NCI-H2107 (cell line): ENCODE data around the gene HNRNPDL.
A peak's percentile ranks its signal among the peaks of the same experiment; 100 is the strongest.
"Not testable (repeated sequence)": the region's sequence is repeated elsewhere in the genome, so short reads cannot be mapped to it uniquely, and the experiment has no call there.

Source experiments
- DNase-seq: peaks from one replicate; lab custom pipeline; 2025; lab: John Stamatoyannopoulos, UW

The HNRNPDL gene

DNA sequence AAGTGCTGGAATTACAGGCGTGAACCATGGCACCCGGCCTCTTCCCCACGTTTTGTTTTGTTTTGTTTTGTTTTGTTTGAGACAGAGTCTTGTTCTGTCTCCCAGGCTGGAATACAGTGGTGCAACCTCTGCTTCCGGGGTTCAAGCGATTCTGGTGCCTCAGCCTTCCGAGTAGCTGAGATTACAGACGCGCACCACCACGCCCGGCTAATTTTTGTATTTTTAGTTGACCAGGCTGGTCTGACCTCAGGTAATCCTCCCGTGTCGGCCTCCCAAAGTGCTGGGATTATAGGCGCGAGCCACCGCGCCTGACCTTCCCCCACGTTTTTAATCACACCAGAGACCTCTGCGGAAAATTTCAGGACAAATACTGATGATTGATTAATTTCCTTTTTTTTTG is 2.3 kb upstream of the HNRNPDL start:
- no peak for DNase-seq

DNA sequence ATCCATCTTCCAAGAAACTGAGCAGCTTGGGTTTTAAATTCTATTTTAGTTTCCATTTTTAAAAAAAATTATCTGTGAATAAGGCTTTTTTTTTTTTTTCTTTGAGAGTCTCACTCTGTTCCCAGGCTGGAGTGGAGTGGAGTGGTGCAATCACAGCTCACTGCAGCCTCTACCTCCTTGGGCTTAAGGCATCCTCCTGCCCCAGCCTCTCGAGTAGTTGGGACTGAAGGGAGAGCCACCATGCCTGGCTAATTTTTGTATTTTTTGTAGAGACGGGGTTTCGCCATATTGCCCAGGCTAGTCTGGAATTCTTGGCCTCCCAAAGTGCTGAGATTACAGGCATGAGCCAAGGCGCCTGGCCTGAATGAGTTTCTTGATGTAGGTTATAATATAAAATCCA is 1.6 kb upstream of the HNRNPDL start:
- DNase-seq = no peak

DNA sequence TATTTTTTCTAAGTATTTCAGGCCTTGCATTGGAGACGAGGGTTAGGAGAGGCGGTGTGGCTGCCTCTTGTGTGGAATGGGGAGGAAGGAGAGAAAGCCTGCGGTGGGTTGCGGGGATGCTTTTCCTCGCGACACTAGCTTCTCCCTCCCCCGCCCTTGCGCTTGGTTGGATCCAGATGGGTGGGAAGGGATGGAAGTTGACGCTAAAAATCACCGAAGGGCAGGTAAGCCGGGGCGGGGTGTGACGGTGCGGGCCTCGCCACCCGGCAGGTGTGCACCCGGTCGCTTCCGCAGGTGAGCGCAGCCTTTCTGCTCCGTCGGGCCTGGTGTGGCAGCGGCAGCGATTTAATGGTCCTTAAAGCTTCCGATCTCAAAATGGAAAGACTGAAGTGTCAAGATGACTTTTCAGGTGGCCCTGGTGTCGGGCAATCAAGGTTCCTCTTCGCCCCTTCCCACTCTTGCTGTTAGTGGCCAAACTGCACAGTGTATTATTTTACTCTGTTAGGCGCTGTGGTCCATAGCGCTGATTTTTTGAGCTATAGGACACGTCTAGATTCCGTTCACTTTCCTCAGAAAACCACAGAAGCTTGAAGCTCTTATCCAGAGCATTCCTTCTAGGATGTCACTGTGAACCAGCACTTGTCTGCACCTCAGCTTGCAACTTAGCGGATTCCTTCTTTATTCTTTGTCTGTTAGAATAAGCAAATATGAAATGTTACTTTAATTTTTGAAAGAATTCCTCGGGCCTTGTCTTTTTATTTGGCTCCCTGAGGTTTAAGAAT is 893 bp upstream of the HNRNPDL start:
- DNase-seq = no peak

DNA sequence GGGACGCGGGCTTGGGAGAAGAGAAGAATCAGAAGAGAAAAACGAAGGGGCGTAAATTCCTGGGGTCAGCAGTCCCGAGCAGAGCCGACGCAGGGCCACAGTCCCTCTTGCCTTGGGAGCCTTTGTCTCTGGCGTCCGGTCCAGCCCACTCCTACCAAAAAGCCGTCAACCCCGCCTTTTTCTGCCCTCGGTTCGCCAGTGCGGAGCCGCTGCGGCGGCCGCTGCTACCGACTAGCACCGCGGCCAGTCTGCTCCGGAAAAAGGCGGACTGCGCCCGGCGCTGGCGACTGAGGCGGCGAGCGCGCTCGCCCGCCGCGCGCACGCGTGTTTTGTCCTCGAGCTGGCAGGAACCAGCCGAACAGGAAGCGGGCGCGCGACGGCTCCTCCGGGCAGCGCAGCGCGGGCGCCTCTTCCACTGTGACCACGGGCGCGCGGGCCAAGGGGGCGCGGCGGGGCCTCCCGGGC is 502 bp downstream of the HNRNPDL start:
- DNase-seq = no peak

DNA sequence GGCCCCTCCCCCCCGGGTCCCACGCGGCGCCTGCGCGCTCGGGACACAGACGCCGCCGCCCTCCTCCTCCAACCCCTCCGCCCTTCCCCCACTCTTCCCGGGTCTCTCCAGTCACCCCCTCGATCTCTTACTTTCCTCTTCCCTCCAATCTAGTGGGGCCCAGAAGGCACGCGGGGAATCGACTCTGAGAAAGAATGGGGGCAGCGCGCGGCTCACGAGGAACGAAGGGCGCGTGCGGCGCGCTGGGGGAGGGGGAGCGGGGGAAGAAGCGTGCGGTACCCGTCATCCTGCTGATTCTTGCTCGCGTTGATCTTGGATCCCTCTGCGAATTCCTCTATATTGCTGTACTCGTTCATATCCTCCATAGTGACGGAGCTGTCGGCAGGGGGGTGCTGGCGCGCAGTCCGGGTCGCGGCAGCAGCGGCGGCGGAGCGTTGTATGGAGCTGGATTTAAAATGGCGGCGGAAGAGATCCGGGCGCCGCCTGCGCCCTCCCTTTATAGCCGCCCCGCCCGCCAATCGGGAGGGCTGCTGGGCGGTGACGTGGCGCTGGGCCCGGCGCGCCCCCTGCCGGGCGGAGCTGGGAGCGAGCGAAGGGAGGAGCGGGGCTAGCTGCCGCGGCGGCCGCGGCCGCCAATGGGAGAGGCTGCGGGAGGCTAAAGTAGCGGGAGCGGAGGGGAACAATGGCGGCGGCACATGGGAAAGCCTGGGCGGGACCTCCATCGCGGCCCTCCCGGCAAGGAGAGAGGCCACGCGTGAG is 1.1 kb downstream of the HNRNPDL start:
- DNase-seq = peak; percentile 52

DNA sequence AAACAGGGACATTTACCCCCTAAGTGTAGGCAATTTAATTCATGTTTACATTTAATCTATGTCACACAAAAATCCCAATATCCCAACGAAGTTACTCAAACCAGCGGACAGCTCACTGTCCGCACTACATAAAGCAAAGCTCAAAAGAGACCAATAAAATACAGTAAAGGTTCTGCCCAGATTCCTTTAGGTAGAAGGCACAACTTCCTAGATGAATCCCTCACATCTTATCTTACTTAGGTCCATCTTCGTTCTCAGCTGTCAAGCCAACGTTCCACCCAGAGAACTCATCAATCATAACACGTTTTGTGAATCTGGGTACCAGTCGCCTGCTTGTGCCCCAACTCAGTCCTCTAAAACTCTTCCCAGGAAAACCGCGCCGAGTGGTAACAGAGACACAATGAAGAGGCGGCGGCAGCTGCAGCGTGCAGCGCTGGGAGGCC is 1.7 kb downstream of the HNRNPDL start:
- DNase-seq = peak; percentile 23

DNA sequence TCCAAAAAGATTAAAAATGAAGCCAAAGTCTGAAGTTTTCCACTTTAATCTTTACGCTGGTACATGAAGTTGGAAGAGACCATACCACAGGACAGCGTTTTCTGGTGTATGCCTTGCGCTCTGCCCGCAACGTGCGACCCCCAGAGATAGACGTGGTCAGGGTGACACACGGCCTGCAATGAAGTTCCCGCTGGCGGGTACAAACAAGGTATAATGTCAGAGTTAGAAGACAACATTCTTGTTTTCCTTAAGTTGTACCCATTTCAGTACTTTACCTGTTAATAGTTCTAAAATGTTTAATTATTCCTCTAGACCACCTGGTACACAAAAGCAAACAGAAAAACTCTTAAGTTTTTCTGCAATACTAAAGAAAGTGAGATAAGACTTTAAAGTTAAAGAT is 4.8 kb downstream of the HNRNPDL start:
- no peak for DNase-seq

DNA sequence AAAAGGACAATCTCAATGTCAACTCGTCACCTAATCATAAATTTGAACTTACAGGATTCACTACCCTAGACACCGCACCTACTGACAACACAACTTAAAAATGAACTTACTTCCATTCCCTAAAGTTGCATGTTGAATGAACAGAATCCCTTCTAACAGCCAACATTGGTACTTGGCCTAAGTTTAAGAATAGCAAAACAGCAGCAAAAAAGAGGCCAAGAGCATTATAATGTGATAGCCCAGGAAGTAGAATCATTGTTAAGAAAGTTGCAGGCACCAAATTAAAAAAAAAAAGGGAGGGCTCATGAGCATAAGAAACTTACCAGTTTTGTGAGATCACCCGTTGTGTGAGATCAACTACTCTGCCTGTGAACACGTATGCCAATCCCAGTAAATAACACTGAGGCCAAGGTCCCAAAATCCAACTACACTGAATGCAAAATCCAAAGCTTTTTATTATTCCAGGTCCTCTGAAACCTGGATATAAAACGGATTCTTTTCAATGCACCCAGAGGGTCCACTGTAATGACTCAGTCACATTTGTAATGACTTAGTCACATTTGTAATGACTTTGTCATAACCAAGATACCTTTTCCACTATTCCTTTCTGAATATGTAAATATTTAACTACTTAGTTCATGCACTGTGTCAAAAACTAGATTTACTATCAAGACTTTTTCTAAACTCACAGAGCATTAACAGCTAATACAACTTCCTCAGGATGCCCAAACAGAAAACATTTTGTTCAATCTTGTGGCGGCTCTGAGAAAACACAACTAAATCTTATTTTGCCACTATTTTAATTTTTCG is 6.8 kb downstream of the HNRNPDL start:
- DNase-seq = no peak

DNA sequence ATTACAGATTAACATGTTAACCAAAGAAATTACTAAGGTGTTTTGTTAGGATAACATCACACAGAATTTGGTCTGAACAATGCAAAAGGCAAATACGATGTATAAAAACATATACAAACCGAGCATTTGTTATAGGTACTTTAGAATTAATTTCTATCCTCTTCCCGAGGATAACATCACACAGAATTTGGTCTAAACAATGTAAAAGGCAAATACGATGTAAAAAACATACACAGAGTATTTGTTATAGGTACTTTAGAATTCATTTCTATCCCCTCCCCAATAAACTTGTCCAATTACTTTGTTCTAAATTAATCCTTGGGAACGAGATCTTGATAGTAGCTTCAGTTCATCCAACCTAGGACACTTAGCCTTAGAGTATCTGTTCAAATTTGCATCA is 7.6 kb downstream of the HNRNPDL start:
- no peak for DNase-seq

DNA sequence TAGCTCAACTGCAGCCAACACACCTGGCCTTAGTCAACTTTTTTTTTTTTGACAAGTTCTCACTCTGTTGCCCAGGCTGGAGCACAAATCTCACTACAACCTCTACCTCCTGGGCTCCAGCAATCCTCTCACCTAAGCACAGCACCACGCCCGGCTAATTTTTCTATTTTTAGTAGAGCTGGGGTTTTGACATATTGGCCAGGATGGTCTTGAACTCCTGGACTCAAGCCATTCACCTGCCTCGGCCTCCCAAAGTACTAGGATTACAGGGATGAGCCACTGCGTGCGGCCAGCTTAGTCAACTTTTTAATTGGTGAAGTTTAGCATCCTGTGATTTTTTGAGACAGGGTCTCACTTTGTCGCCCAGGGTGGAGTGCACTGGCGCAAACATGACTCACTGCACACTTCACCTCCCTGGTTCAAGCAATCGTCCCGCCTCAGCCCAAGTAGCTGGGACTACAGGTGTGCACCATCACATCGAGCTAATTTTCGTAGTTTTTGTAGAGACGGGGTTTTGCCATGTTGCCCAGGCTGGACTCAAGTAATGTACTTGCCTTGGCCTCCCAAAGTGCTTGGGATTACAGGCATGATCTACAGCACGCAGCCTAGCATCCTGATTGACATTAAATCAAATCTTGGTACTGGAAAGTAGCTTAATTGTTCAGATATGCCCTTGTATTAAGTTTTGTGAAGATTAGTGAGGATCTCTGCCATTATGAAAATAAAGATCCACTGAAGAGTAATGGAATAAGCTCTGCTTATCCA is 8.3 kb downstream of the HNRNPDL start:
- no peak for DNase-seq

DNA sequence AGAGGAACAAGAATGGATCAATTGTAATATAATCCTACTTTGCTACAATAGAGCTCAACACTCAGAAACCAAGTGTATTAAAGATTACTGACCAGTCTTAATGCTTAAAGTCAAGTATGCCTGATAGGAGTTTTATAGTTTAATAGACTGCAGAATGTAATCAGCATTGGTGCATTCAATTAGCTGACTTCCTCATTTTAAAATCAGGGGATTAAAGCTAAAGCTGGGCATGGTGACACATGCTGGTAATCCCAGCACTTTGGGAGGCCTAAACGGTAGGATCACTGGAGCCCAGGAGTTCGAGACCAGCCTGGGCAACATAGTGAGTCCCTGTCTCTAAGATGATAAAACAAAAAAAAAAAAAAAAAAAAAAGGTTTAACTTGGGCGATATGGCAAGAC is 10.8 kb downstream of the HNRNPDL start:
- no peak for DNase-seq

DNA sequence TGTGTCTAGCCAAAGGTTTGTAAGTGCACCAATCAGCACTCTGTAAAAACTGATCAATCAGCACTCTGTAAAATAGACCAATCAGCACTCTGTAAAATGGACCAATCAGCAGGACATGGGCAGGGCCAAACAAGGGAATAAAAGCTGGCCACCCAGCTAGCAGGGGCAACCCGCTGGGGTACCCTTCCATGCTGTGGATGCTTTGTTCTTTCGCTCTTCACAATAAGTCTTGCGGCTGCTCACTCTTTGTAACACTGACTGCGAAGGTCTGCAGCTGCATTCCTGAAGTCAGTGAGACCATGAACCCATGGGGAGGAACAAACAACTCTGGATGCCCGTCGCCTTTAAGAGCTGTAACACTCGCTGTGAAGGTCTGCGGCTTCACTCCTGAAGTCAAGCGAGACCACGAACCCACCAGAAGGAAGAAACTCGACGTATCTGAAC is 14.3 kb downstream of the HNRNPDL start:
- no peak for DNase-seq

DNA sequence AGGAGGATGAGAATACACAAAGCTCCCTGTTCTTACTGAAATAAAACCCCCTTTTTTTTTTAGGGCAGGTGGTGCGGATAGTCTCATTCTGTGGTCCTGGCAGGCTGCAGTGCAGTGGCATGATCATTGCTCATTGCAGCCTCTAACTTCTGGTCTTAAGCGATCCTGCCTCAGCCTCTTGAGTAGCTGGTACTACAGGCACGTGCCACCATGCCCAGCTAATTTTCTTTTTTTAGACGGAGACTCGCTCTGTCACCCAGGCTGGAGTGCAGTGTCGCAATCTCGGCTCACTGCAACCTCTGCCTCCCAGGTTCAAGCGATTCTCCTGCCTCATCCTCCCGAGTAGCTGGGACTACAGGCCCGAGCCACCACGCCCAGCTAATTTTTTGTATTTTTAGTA is 15.2 kb downstream of the HNRNPDL start:
- not testable (repeated sequence) for DNase-seq

DNA sequence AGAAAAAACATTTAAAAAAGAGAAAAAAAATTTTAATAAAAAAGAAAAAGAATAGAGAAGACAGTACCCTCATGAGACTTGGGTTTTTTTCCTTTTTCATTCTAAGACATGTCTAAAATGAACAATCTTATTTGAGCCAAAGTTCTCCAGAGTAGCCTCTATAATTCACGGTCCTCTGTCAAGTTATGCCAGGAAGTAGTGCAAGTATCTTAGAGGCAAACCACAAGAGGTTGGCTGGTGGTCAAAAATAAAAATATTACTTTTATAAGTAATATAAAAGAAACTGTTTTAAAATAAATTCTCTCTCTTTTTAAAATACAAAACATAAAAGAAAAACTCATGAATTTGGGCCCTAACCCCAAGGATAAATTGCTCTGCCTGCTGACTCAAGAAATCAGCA is 26.5 kb downstream of the HNRNPDL start:
- no peak for DNase-seq

DNA sequence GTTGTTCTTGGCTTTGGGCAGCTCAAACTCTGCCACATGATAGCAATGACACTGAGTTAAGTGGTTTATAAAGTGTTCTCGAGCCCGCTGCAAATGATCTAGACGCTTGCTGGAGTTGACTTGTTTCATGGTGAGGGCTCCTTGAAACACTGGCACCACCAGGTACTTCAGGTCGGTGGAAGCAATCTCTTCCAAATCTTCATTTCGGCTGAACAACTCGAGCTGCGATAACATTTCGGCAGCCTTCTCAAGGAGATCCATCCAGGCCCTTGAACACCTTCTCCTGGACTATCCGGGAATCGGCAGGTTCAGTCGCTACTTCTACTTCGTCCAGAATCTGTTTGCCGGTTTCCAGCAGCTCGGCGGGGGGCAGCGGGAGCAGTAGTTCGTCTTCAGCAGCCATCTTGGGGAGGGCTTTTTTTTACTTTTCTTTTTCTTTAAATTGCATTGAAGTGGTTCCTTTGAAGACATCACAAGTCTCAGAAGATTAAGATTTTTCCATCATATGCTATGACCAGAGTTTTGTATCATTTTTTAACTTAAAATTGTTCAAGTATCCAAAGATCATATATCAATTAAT is 28.0 kb downstream of the HNRNPDL start:
- no peak for DNase-seq

DNA sequence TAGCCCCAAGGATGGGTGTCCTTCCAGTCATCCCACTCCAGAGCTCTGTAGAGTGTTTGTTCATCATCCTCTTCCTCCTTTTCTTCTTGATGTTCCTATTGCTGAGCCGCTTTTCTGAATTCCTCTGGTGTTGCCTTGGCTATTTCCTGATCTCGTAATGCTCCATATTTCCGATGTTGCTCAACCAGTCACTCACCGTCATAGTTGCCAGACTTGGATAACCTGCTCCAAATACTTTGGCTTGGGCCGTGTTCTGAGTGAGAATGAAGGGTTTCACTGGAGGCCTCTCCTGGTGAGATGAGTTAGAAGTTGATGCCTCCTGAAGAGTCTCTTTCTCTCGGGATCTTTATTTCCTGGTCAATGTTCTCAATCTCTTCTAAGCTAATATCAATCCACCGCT is 28.7 kb downstream of the HNRNPDL start:
- DNase-seq = no peak

DNA sequence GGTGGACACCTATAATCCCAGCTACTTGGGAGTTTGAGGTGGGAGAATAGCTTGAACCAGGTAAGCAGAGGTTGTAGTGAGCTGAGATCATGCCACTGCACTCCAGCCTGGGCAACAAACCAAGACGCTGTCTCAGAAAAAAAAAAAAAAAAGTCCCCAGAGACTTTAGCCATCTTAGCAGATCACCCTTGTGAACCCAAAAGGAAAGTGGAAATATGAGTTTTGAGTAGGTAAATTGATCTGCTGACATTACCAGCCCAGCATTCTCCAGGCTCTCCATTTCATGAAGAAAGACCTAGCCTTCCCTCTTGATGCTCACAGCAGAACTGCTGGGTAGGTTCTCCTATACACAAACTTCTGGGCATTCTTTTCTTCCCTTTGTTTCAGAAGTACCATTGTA is 32.0 kb downstream of the HNRNPDL start:
- DNase-seq = no peak

DNA sequence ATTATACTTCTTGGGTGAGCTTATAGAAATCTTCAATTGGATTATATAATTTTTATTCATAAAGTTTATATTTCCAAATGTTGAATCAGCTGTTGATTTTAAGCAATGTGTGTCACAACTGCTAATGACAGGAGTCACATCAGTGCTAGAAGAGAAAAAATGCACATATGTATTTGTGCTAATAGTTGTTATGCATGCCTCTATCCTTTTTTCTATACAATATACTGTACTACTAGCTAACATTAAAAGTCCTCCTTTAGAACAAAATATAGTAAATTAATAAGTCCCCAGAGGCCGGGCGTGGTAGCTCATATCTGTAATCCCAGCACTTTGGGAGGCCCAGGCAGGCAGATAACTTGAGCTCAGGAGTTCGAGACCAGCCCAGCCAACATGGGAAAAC is 32.7 kb downstream of the HNRNPDL start:
- no peak for DNase-seq

DNA sequence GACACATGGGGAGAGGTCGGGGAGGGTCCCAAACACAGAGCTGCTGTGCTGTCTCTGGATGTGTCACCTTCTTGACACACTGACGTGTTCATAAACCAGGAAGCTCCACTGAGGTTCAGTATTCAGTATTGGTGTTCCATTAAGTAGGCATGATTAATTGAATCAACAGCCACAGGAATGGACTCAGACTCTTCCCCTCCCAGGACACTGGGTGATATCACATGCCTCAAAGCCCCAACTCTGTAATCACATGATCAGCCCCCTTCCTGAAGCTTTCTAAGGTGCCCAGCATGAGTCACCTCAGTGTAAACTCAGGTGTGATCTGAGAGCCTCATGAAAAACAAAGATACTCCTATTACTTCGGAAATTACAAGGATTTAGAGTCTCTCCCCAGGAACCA is 35.4 kb downstream of the HNRNPDL start:
- no peak for DNase-seq

DNA sequence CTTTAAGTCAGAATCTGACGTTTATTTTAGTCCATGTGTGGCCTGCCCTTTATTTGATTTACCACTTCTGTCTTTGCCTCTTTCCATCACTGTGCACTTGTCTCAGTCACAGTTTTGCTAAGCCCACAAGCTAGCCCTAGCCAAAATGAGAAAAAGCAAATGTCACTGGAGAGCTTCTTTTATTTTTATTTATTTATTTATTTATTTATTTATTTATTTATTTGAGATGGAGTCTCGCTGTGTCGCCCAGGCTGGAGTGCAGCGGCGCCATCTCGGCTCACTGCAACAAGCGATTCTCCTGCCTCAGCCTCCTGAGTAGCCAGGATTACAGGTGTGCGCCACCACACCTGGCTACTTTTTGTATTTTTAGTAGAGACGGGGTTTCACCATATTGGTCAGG is 40.2 kb downstream of the HNRNPDL start:
- DNase-seq = not testable (repeated sequence)

DNA sequence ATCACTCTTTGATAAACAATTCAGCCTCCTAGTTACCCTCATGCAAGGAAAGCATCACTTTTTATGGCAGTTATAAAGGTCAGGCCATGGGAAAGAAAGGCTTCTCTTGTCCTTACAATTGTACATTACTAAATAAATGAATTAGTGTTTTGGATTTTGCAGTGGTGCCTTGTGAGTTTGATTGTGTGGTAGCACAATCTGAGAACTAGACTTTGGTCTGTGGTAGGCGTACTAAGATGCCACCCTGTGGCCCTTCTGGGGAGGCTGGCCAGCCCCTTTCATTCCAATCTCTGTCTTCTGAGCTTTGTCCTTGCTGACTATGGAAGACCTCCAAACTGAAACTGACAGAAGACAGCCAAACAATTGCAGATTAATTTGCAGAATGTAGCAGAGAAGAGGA is 41.9 kb downstream of the HNRNPDL start:
- no peak for DNase-seq
